Measurements from ENCODE around the gene OTOG. TPM values are rescaled to one million over a fixed set of nuclear protein-coding genes. Genes with fewer than 3 reads are reported as not detected.

OTOG gene
- total and polyA plus RNA-seq, 4 donors: 0.11 TPM; not detected in 3

- no peaks in the 10 kb centered on the region for H3K36me3 ChIP-seq (ENCODE audit: control insufficient read depth in 4 of 4, insufficient read depth in 4 of 4, low read length in 4 of 4)
- H3K4me1 ChIP-seq (ENCODE audit: control insufficient read depth in 5 of 5, insufficient read depth in 5 of 5, low read length in 5 of 5): no peaks in the 10 kb centered on the region
- H3K27ac ChIP-seq (ENCODE audit: low read depth in 1 of 2, low read length in 1 of 2): no peak overlapping the region
- 64 to 72% methylated on average over 10 of the region's 10 CpGs for WGBS, 2 donors
- DNase-seq (no peak), ATAC-seq (ENCODE audit: insufficient read depth, low FRiP score) (no peak)
- H3K9me3 ChIP-seq (ENCODE audit: control insufficient read depth in 4 of 4, insufficient read depth in 3 of 4, low read length in 3 of 4): peaks cover 0 to 7% (median 0%) of the 10 kb centered on the region in 4 donors
- H3K27me3 ChIP-seq (ENCODE audit: control insufficient read depth in 3 of 3, insufficient read depth in 3 of 3, low read length in 2 of 3): peaks cover 0 to 3% (median 0%) of the 10 kb centered on the region in 3 donors
- no peak overlapping the region for H3K9ac ChIP-seq (ENCODE audit: insufficient read depth in 1 of 2, low read length in 2 of 2)
- TF ChIP-seq, protein P1, sequence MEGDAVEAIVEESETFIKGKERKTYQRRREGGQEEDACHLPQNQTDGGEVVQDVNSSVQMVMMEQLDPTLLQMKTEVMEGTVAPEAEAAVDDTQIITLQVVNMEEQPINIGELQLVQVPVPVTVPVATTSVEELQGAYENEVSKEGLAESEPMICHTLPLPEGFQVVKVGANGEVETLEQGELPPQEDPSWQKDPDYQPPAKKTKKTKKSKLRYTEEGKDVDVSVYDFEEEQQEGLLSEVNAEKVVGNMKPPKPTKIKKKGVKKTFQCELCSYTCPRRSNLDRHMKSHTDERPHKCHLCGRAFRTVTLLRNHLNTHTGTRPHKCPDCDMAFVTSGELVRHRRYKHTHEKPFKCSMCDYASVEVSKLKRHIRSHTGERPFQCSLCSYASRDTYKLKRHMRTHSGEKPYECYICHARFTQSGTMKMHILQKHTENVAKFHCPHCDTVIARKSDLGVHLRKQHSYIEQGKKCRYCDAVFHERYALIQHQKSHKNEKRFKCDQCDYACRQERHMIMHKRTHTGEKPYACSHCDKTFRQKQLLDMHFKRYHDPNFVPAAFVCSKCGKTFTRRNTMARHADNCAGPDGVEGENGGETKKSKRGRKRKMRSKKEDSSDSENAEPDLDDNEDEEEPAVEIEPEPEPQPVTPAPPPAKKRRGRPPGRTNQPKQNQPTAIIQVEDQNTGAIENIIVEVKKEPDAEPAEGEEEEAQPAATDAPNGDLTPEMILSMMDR (IDR thresholded peaks at IDR 0.05; ENCODE audit: control extremely low read depth, extremely low read depth): no peak
- H3K4me3 ChIP-seq: no peak overlapping the region
Measured at GRCh38 chr11:17599460-17599925, 52.4 kb downstream of the OTOG start.

DNA sequence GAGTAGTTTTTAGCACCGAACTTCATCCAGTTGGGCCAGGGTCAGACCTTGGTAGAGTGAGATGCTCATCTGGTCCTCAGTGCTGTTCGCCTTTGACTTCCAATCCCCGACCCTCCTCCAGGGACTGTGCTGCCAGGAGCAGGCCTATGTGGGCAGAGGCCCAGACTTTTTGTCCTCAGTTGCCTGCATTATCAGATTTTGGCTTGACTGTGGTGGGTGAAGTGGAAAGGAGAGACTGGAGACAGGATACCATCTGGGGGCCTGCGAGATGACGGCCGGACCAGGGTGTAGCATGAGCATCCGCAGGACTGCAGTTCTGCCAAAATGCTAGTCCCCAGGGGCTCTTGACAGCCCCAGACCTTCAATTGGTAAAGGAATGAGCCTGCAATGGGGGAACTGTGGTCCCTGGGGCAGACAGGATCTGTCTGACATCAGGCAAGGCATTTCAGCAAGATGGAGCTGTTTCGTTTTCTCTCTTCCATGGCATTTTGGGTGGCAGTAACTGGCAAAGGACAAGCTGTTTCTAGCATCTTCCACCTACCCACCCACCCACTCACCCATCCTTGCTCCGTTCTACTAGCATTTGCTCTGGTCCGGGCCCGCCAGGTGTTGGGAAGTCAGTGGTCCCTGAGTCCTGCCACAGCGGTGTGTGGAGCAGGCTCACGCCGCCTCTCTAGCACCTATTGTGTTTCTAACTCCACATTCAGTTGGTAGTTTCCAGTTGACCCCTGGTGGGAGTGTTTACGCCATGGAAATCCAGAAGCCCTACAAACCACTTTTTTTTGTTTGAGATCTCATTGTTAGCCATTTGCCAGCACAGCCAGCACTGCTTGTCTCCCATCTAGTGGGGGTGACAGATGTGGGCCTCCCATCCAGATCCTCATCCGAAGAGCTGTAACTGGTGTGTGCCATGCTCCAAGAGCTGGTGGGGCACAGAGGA lies 53.5 kb downstream of the OTOG start:
- no peaks in the 10 kb centered on the region for H3K36me3 ChIP-seq (ENCODE audit: control insufficient read depth in 4 of 4, insufficient read depth in 4 of 4, low read length in 4 of 4)
- TF ChIP-seq, protein P1 (IDR thresholded peaks at IDR 0.05; ENCODE audit: control extremely low read depth, extremely low read depth): no peak
- H3K9ac ChIP-seq (ENCODE audit: insufficient read depth in 1 of 2, low read length in 2 of 2): no peak overlapping the region
- H3K27ac ChIP-seq (ENCODE audit: low read depth in 1 of 2, low read length in 1 of 2): no peak overlapping the region
- no peaks in the 10 kb centered on the region for H3K4me1 ChIP-seq (ENCODE audit: control insufficient read depth in 5 of 5, insufficient read depth in 5 of 5, low read length in 5 of 5)
- H3K4me3 ChIP-seq: no peak overlapping the region
- WGBS, 2 donors: 82 to 87% methylated on average over 16 of the region's 16 CpGs
- H3K27me3 ChIP-seq (ENCODE audit: control insufficient read depth in 3 of 3, insufficient read depth in 3 of 3, low read length in 2 of 3): peaks cover 0 to 3% (median 0%) of the 10 kb centered on the region in 3 donors
- ATAC-seq (ENCODE audit: insufficient read depth, low FRiP score) (no peak), DNase-seq (no peak)
- peaks cover 0 to 4% (median 0%) of the 10 kb centered on the region in 4 donors for H3K9me3 ChIP-seq (ENCODE audit: control insufficient read depth in 4 of 4, insufficient read depth in 3 of 4, low read length in 3 of 4)

GRCh38 chr11:17601256-17601671 lies 54.2 kb downstream of the OTOG start:
- ATAC-seq (ENCODE audit: insufficient read depth, low FRiP score): no peak
- no peaks in the 10 kb centered on the region for H3K36me3 ChIP-seq (ENCODE audit: control insufficient read depth in 4 of 4, insufficient read depth in 4 of 4, low read length in 4 of 4)
- H3K4me3 ChIP-seq: no peak overlapping the region
- H3K9me3 ChIP-seq (ENCODE audit: control insufficient read depth in 4 of 4, insufficient read depth in 3 of 4, low read length in 3 of 4): no peaks in the 10 kb centered on the region
- peaks cover 0 to 3% (median 0%) of the 10 kb centered on the region in 3 donors for H3K27me3 ChIP-seq (ENCODE audit: control insufficient read depth in 3 of 3, insufficient read depth in 3 of 3, low read length in 2 of 3)
- no peak overlapping the region for H3K9ac ChIP-seq (ENCODE audit: insufficient read depth in 1 of 2, low read length in 2 of 2)
- TF ChIP-seq, protein P1 (IDR thresholded peaks at IDR 0.05; ENCODE audit: control extremely low read depth, extremely low read depth): no peak
- H3K4me1 ChIP-seq (ENCODE audit: control insufficient read depth in 5 of 5, insufficient read depth in 5 of 5, low read length in 5 of 5): no peaks in the 10 kb centered on the region
- no peak overlapping the region for H3K27ac ChIP-seq (ENCODE audit: low read depth in 1 of 2, low read length in 1 of 2)
- 34 to 46% methylated on average over 7 of the region's 7 CpGs for WGBS, 2 donors
- no peak for DNase-seq
